C4-2B (cell line): Measurements from ENCODE around the gene IQCE.

Experiments used
- CTCF ChIP-seq: fragments of 450-650 bp; conservative IDR thresholded peaks from 2 replicates; pipeline ENCODE4 v1.5.1; 2017; ENCODE audit warnings: mild to moderate bottlenecking
- ZFX ChIP-seq: fragments of 450-650 bp; IDR thresholded peaks from 2 replicates; pipeline ENCODE4 v1.6.1; 2017

- TF ChIP-seq CTCF (no peak), ZFX (no peak)
These were observed 28.4 kb upstream of the IQCE start for GRCh38 chr7:2530071-2530987.
